ENCODE measurements around the gene TBC1D23. TPM values are rescaled to one million over a fixed set of nuclear protein-coding genes. Genes with fewer than 3 reads are reported as not detected.
A peak's percentile ranks its signal among the peaks of the same experiment; 100 is the strongest.
"Not testable (repeated sequence)": the region's sequence is repeated elsewhere in the genome, so short reads cannot be mapped to it uniquely, and the experiment has no call there.

The TBC1D23 gene
- total and polyA plus RNA-seq, 2 of the 13 experiments (the other 11 are each of a cell fraction or from before 2014, with no cell fraction given), result 28.7 to 35.4 TPM

DNA sequence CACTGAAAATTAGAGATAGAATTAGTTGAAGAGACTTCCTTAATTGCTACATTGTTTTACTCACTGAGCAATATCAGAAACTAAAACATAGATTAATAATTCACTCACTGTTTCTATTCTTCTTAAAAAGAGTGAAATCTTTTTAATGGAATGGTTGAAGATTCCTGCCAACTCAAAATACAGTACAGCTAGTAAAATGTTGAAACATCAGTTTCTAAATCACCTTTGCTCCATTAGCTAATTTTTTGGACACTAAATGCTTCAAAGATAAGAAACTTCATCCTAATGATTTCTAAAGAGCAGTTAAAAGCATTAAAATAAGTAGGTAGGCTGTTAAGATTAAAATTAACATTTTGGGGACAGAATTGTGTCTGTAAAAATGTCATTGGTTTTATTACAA, 63.3 kb downstream of the TBC1D23 start (continued):
- TF ChIP-seq, protein P1, sequence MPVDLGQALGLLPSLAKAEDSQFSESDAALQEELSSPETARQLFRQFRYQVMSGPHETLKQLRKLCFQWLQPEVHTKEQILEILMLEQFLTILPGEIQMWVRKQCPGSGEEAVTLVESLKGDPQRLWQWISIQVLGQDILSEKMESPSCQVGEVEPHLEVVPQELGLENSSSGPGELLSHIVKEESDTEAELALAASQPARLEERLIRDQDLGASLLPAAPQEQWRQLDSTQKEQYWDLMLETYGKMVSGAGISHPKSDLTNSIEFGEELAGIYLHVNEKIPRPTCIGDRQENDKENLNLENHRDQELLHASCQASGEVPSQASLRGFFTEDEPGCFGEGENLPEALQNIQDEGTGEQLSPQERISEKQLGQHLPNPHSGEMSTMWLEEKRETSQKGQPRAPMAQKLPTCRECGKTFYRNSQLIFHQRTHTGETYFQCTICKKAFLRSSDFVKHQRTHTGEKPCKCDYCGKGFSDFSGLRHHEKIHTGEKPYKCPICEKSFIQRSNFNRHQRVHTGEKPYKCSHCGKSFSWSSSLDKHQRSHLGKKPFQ (CRISPR knock-in tag; IDR thresholded peaks at IDR 0.05; ENCODE audit: insufficient replicate concordance), result no peak
- TF ChIP-seq ZNF792 (CRISPR knock-in tag; IDR thresholded peaks at IDR 0.05) (no peak), ZNF138 (CRISPR knock-in tag; IDR thresholded peaks at IDR 0.05; ENCODE audit: low read depth) (no peak)

DNA sequence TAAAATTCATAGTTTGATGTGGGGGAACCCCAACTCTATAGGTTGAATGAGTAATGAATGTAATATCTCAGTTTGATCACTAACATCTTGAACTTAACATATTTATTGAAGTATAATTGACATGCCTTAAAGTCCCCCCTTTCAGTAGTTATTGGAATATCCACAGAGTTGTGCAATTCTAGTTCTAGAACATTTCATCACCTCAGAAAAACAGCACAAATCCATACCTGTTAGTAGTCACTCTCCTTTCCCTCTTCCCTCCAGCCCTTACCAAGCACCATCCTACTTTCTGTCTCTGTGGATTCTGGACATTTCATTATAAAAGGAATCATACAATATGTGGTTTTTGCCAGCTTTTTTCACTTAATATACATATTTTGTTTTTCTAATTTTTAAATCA, 65.0 kb downstream of the TBC1D23 start:
- BruUV-seq (replicated peaks), result no TSS peak
- H3K9ac ChIP-seq (ENCODE audit: insufficient read depth, low read depth, low read length), result no peak overlapping the region
- no peak overlapping the region for H3K4me3 ChIP-seq (replicated peaks in 1 of 3; ENCODE audit: insufficient read depth in 1 of 3, low read depth in 2 of 3, low read length in 3 of 3)
- intact Hi-C loops (cut with micrococcal nuclease; ENCODE audit: unreplicated experiment), result no loop called here
- DNase-seq (ENCODE audit: low spot score) (no peak), FAIRE-seq (no peak), ATAC-seq (no peak)
- H4K20me1 ChIP-seq (ENCODE audit: insufficient read depth, low read length), result no peaks in the 10 kb centered on the region
- in situ Hi-C loops (cut with HindIII; ENCODE audit: extremely low pct_ligation_motif_present, low pct_unique_long_range_greater_than_20kb), result no loop called here
- ChIA-PET POLR2A (no interaction called here), CTCF (ENCODE audit: low intra/inter-chr PET ratio, low total read pairs) (no interaction called here)
- peaks cover 0 to 6% of the 10 kb centered on the region in 2 experiments; a peak in 2 of 5 replicates for H3K36me3 ChIP-seq (replicated peaks in 1 of 2; ENCODE audit: control insufficient read depth in 1 of 2, insufficient read depth in 2 of 2, low read length in 2 of 2)
- no peaks in the 10 kb centered on the region for H3K27me3 ChIP-seq (ENCODE audit: control insufficient read depth in 1 of 2, insufficient read depth in 2 of 2, low read length in 2 of 2)
- H3K27ac ChIP-seq (ENCODE audit: extremely low read length, insufficient read depth, low read length), result no peak overlapping the region
- H3K4me2 ChIP-seq (ENCODE audit: low read depth, low read length), result no peak overlapping the region
- H3K9me3 ChIP-seq (ENCODE audit: low read length), result no peaks in the 10 kb centered on the region
- TF ChIP-seq CEBPB (IDR thresholded peaks at IDR 0.05; ENCODE audit: borderline replicate concordance, low read depth, low read length) (0 out of 2 replicates have a peak, but pooled peaks have one; percentile 28), STAG1 (CRISPR knock-in tag; IDR thresholded peaks at IDR 0.05) (no peak)
- H2AFZ ChIP-seq (ENCODE audit: low read length), result no peak overlapping the region
- H3K4me1 ChIP-seq (ENCODE audit: insufficient read depth, low read length), result peaks cover 8% of the 10 kb centered on the region; the same call in 1 of the 2 replicates
- H3K79me2 ChIP-seq (ENCODE audit: insufficient read depth, low read length), result no peaks in the 10 kb centered on the region

DNA sequence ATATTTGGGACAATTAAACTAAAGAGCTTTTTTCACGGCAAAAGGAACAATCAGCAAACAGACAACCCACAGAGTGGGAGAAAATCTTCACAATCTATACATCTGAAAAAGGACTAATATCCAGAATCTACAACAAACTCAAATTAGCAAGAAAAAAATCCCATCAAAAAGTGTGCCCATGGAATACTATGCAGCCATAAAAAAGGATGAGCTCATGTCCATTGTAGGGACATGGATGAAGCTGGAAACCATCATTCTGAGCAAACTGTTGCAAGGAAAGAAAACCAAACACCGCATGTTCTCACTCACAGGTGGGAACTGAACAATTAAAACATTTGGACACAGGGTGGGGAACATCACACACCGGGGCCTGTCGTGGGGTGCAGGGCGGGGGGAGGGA, 66.6 kb downstream of the TBC1D23 start:
- CTCF ChIA-PET (ENCODE audit: low intra/inter-chr PET ratio, low total read pairs); H4K20me1 ChIP-seq (ENCODE audit: insufficient read depth, low read length); ATAC-seq; H3K9me3 ChIP-seq (ENCODE audit: low read length); H3K27me3 ChIP-seq (ENCODE audit: control insufficient read depth in 1 of 2, insufficient read depth in 2 of 2, low read length in 2 of 2); intact Hi-C loops (cut with micrococcal nuclease; ENCODE audit: unreplicated experiment); FAIRE-seq; H3K36me3 ChIP-seq (replicated peaks in 1 of 2; ENCODE audit: control insufficient read depth in 1 of 2, insufficient read depth in 2 of 2, low read length in 2 of 2); H3K27ac ChIP-seq (ENCODE audit: extremely low read length, insufficient read depth, low read length); in situ Hi-C loops (cut with HindIII; ENCODE audit: extremely low pct_ligation_motif_present, low pct_unique_long_range_greater_than_20kb); POLR2A ChIA-PET; H3K79me2 ChIP-seq (ENCODE audit: insufficient read depth, low read length); H3K4me3 ChIP-seq (replicated peaks in 1 of 3; ENCODE audit: insufficient read depth in 1 of 3, low read depth in 2 of 3, low read length in 3 of 3); DNase-seq (ENCODE audit: low spot score); H2AFZ ChIP-seq (ENCODE audit: low read length); BruUV-seq (replicated peaks); H3K4me2 ChIP-seq (ENCODE audit: low read depth, low read length); H3K9ac ChIP-seq (ENCODE audit: insufficient read depth, low read depth, low read length): not testable (repeated sequence)
- peaks cover 19% of the 10 kb centered on the region for H3K4me1 ChIP-seq (ENCODE audit: insufficient read depth, low read length)
- WGBS (ENCODE audit: low lambda C conversion rate), result 100% methylated on average over 5 of the region's 5 CpGs

Measured in HepG2 (cell line).